IPS DF 19.7 (cell line): ENCODE results near the gene KPNA1.
A peak's percentile ranks its signal among the peaks of the same experiment; 100 is the strongest.

Experiments used
- DNase-seq: peaks from one replicate; pipeline ENCODE4 v3.0.0-alpha.2; 2013; ENCODE audit warnings: low read depth, low spot score

KPNA1 gene

GRCh38 chr3:122514123-122515019 is at the start of gene KPNA1:
Gene KPNA1, minus strand, starts transcription at chr3:122514939. Its CDS starts 18,374 bp downstream, at chr3:122496565.
- DNase-seq = peak; percentile 42

- DNase-seq = no peak
These were observed 49.6 kb upstream of the KPNA1 start, which contains the start of the genes DTX3L and PARP9 for GRCh38 chr3:122564155-122564912. Gene DTX3L, plus strand, starts transcription at chr3:122564338. Its CDS starts 89 bp downstream, at chr3:122564427. Gene PARP9, minus strand, starts transcription at chr3:122564300. Its CDS starts 4,680 bp downstream, at chr3:122559620.

- no peak for DNase-seq
These were observed 48.9 kb upstream of the KPNA1 start for GRCh38 chr3:122563717-122564025.

GRCh38 chr3:122562923-122563716 is 48.4 kb upstream of the KPNA1 start:
- DNase-seq = no peak

- DNase-seq = no peak
These were observed 45.9 kb upstream of the KPNA1 start for GRCh38 chr3:122560680-122561079.

GRCh38 chr3:122559906-122560305 is 45.2 kb upstream of the KPNA1 start:
- no peak for DNase-seq

- no peak for DNase-seq
These were observed 43.9 kb upstream of the KPNA1 start for GRCh38 chr3:122558605-122559004.

GRCh38 chr3:122557356-122557755 is 42.6 kb upstream of the KPNA1 start:
- no peak for DNase-seq

GRCh38 chr3:122555275-122556071 is 40.7 kb upstream of the KPNA1 start:
- DNase-seq = no peak

- DNase-seq = no peak
These were observed 38.4 kb upstream of the KPNA1 start for GRCh38 chr3:122553171-122553570.

GRCh38 chr3:122548619-122549018 is 33.9 kb upstream of the KPNA1 start:
- no peak for DNase-seq

- no peak for DNase-seq
These were observed 33.3 kb upstream of the KPNA1 start for GRCh38 chr3:122548076-122548475.

GRCh38 chr3:122546151-122546550 is 31.4 kb upstream of the KPNA1 start:
- no peak for DNase-seq

- DNase-seq = no peak
These were observed 24.3 kb upstream of the KPNA1 start for GRCh38 chr3:122538956-122539490.

- no peak for DNase-seq
These were observed 21.9 kb upstream of the KPNA1 start for GRCh38 chr3:122536632-122537001.

GRCh38 chr3:122535964-122536631 is 21.4 kb upstream of the KPNA1 start:
- DNase-seq = peak; percentile 45

GRCh38 chr3:122533931-122534334 is 19.2 kb upstream of the KPNA1 start:
- DNase-seq = no peak

GRCh38 chr3:122533480-122533879 is 18.7 kb upstream of the KPNA1 start:
- no peak for DNase-seq

GRCh38 chr3:122530164-122530563 is 15.4 kb upstream of the KPNA1 start:
- DNase-seq = no peak

GRCh38 chr3:122523317-122523716 is 8.6 kb upstream of the KPNA1 start:
- no peak for DNase-seq
